H1 (cell line): ENCODE measurements around the gene GFRA3. TPM values are rescaled to one million over a fixed set of nuclear protein-coding genes. Genes with fewer than 3 reads are reported as not detected.

Experiments used
- CTCF ChIA-PET: fragments of 300-600 bp; sonication (Branson Sonifier 250); formaldehyde crosslinking; loops from one replicate; lab custom pipeline; 2021; ENCODE audit not compliant: partially characterized antibody; lab: Charles Lee
- POLR2A ChIA-PET: fragments of 300-600 bp; sonication (Branson Sonifier 250); formaldehyde crosslinking; loops from one replicate; lab custom pipeline; 2021; ENCODE audit warnings: inconsistent platforms; ENCODE audit not compliant: partially characterized antibody; lab: Charles Lee
- DNase-seq, 2 experiments: peaks; one replicate each; pipeline versions ENCODE4 v3.0.0 to v3.0.0-alpha.2; 2010 to 2022; ENCODE audit warnings: low spot score in 2 of 2, low read depth in 1 of 2, mixed read lengths in 1 of 2
- FAIRE-seq: peaks from 2 replicates; lab custom pipeline; 2011; peaks lifted over from hg19 to GRCh38; lab: Jason Lieb, UNC
- H2AFZ ChIP-seq: 2 replicates; pipeline ENCODE4 v1.8.1; 2012; ENCODE audit warnings: low read length, inconsistent platforms
- H2AK5ac ChIP-seq: 2 replicates; pipeline ENCODE4 v1.6.1; 2013; ENCODE audit warnings: low read depth, low read length
- H2BK120ac ChIP-seq: replicated peaks from 2 replicates; pipeline ENCODE3; 2013; ENCODE audit warnings: low read depth, low read length, inconsistent platforms
- H2BK12ac ChIP-seq: 2 replicates; pipeline ENCODE4 v1.6.1; 2013; ENCODE audit warnings: low read depth, low read length
- H2BK15ac ChIP-seq: 2 replicates; pipeline ENCODE4 v1.6.1; 2013; ENCODE audit warnings: low read length
- H2BK20ac ChIP-seq: 2 replicates; pipeline ENCODE4 v1.6.1; 2013; ENCODE audit warnings: low read length
- H2BK5ac ChIP-seq: 2 replicates; pipeline ENCODE4 v1.6.1; 2013; ENCODE audit warnings: low read depth, low read length
- H3K14ac ChIP-seq: 2 replicates; pipeline ENCODE4 v1.6.1; 2013; ENCODE audit warnings: inconsistent platforms; ENCODE audit not compliant: insufficient read length
- H3K18ac ChIP-seq: 2 replicates; pipeline ENCODE4 v1.6.1; 2013; ENCODE audit warnings: low read length; ENCODE audit errors: extremely low read depth
- H3K23ac ChIP-seq: 2 replicates; pipeline ENCODE4 v1.6.1; 2013; ENCODE audit warnings: inconsistent platforms; ENCODE audit not compliant: insufficient read length
- H3K23me2 ChIP-seq: 2 replicates; pipeline ENCODE4 v1.6.1; 2013; ENCODE audit warnings: low read depth, low read length
- H3K27ac ChIP-seq: 2 replicates; pipeline ENCODE4 v1.6.1; 2011; ENCODE audit warnings: low read depth, low read length, inconsistent platforms
- H3K27me3 ChIP-seq, 4 experiments: replicated peaks in 1 of 4; 1 replicate in 1 of 4; 2 replicates in 3 of 4; pipeline versions ENCODE4 v1.6.1 to v1.8.1; 2011 to 2013; ENCODE audit warnings: low read length in 3 of 4, mild to moderate bottlenecking in 3 of 4, inconsistent platforms in 2 of 4, mixed read lengths in 2 of 4, moderate library complexity in 1 of 4; ENCODE audit not compliant: control insufficient read depth in 3 of 4, insufficient read depth in 3 of 4; ENCODE audit errors: extremely low read depth in 1 of 4
- H3K36me3 ChIP-seq, 4 experiments: 2 replicates each; pipeline versions ENCODE4 v1.6.1 to v1.8.1; 2011 to 2013; ENCODE audit warnings: mild to moderate bottlenecking in 4 of 4, low read length in 3 of 4, moderate library complexity in 2 of 4, control low read depth in 1 of 4, inconsistent platforms in 1 of 4; ENCODE audit not compliant: insufficient read depth in 4 of 4, control insufficient read depth in 2 of 4
- H3K4ac ChIP-seq: replicated peaks from 2 replicates; pipeline ENCODE3; 2013; ENCODE audit warnings: low read length, low read depth, mixed read lengths, inconsistent platforms; ENCODE audit not compliant: insufficient read length
- H3K4me1 ChIP-seq, 4 experiments: replicated peaks in 1 of 4; 1 replicate in 1 of 4; 2 replicates in 3 of 4; pipeline versions ENCODE4 v1.6.1 to v1.8.1; 2011 to 2013; ENCODE audit warnings: low read length in 3 of 4, inconsistent platforms in 2 of 4, mixed read lengths in 1 of 4; ENCODE audit not compliant: insufficient read depth in 4 of 4, control insufficient read depth in 3 of 4
- H3K4me2 ChIP-seq, 2 experiments: 2 replicates each; pipeline versions ENCODE4 v1.6.1 to v1.8.1; 2011 to 2013; ENCODE audit warnings: low read depth in 2 of 2, low read length in 2 of 2, control low read depth in 1 of 2, inconsistent platforms in 1 of 2, mild to moderate bottlenecking in 1 of 2; ENCODE audit not compliant: insufficient read depth in 1 of 2
- H3K4me3 ChIP-seq, 4 experiments: fragments of 200-600, 300-600 bp in 1 of 4; sonication (generic), shearing (Covaris generic), sonication (Bioruptor Twin) in 1 of 4; 2 replicates each; pipeline versions ENCODE4 v1.5.1 to v1.8.1; 2011 to 2016; ENCODE audit warnings: low read length in 4 of 4, low read depth in 3 of 4, control low read depth in 2 of 4, inconsistent platforms in 2 of 4, mild to moderate bottlenecking in 2 of 4, mixed read lengths in 1 of 4, moderate library complexity in 1 of 4; ENCODE audit not compliant: insufficient read depth in 2 of 4; ENCODE audit errors: extremely low read depth in 1 of 4
- H3K56ac ChIP-seq: replicated peaks from 2 replicates; pipeline ENCODE3; 2013; ENCODE audit warnings: low read depth, mild to moderate bottlenecking, mixed read lengths, low read length, inconsistent platforms; ENCODE audit not compliant: insufficient read length
- H3K79me1 ChIP-seq: 2 replicates; pipeline ENCODE4 v1.6.1; 2013; ENCODE audit warnings: low read depth, low read length, control low read depth
- H3K79me2 ChIP-seq, 2 experiments: 2 replicates each; pipeline versions ENCODE4 v1.6.1 to v1.8.1; 2012 to 2013; ENCODE audit warnings: low read length in 2 of 2, mild to moderate bottlenecking in 2 of 2, inconsistent platforms in 1 of 2; ENCODE audit not compliant: insufficient read depth in 2 of 2, control insufficient read depth in 1 of 2
- H3K9ac ChIP-seq, 4 experiments: replicated peaks in 1 of 4; 1 replicate in 1 of 4; 2 replicates in 3 of 4; pipeline versions ENCODE4 v1.6.1 to v1.8.1; 2011 to 2013; ENCODE audit warnings: low read depth in 3 of 4, low read length in 3 of 4, control low read depth in 2 of 4, mild to moderate bottlenecking in 2 of 4, moderate library complexity in 2 of 4, inconsistent platforms in 1 of 4; ENCODE audit errors: extremely low read depth in 1 of 4
- H3K9me3 ChIP-seq, 2 experiments: 2 replicates each; pipeline versions ENCODE4 v1.6.1 to v1.8.1; 2012 to 2013; ENCODE audit warnings: mild to moderate bottlenecking in 2 of 2, moderate library complexity in 2 of 2, control low read depth in 1 of 2, inconsistent platforms in 1 of 2, low read depth in 1 of 2, low read length in 1 of 2, mixed read lengths in 1 of 2; ENCODE audit not compliant: insufficient read depth in 2 of 2
- H4K20me1 ChIP-seq, 2 experiments: replicated peaks in 1 of 2; 2 replicates each; pipeline versions ENCODE3 to v1.8.1; 2011 to 2013; ENCODE audit warnings: inconsistent platforms in 2 of 2, low read length in 2 of 2, mild to moderate bottlenecking in 1 of 2; ENCODE audit not compliant: insufficient read depth in 2 of 2, control insufficient read depth in 1 of 2
- H4K5ac ChIP-seq: 2 replicates; pipeline ENCODE4 v1.6.1; 2013; ENCODE audit warnings: low read length, low read depth, mixed read lengths, inconsistent platforms; ENCODE audit not compliant: insufficient read length
- H4K8ac ChIP-seq: 2 replicates; pipeline ENCODE4 v1.8.0; 2013; ENCODE audit warnings: mild to moderate bottlenecking, moderate library complexity, low read length, inconsistent platforms; ENCODE audit not compliant: insufficient read depth; ENCODE audit errors: extremely low read depth
- H4K91ac ChIP-seq: replicated peaks from 2 replicates; pipeline ENCODE3; 2013; ENCODE audit warnings: low read length, mixed read lengths, inconsistent platforms; ENCODE audit not compliant: insufficient read length
- CREB1 ChIP-seq: IDR thresholded peaks from 2 replicates; pipeline ENCODE4 v1.6.1; 2012; ENCODE audit warnings: inconsistent platforms
- KDM4A ChIP-seq: IDR thresholded peaks from one replicate; pipeline ENCODE4 v1.7.1; 2012; ENCODE audit warnings: low read depth, mild to moderate bottlenecking, moderate library complexity, low read length, inconsistent platforms; ENCODE audit not compliant: severe bottlenecking
- RFX5 ChIP-seq: IDR thresholded peaks from 2 replicates; pipeline ENCODE4 v1.6.1; 2011; ENCODE audit warnings: low read depth, low read length, improper control_type of control experiment, borderline replicate concordance
- TBP ChIP-seq: IDR thresholded peaks from 2 replicates; pipeline ENCODE4 v1.6.1; 2011; ENCODE audit warnings: low read depth, low read length, improper control_type of control experiment
- TCF12 ChIP-seq: IDR thresholded peaks from 2 replicates; pipeline ENCODE4 v1.6.1; 2011; ENCODE audit warnings: low read depth, mild to moderate bottlenecking, low read length
- YY1 ChIP-seq: IDR thresholded peaks from 2 replicates; pipeline ENCODE4 v1.6.1; 2011; ENCODE audit warnings: low read depth, mild to moderate bottlenecking, low read length
- WGBS, 2 experiments: shearing (Covaris generic) in 1 of 2; methylation state at CpG; one replicate each; pipeline versions ENCODE4 v1.1.6 to v1.1.7; 2013 to 2015; ENCODE audit warnings: low lambda C conversion rate in 2 of 2, mixed read lengths in 2 of 2, inconsistent platforms in 1 of 2, low coverage in 1 of 2, missing lambda C conversion rate in 1 of 2; ENCODE audit not compliant: insufficient replicate concordance in 2 of 2, insufficient coverage in 1 of 2, insufficient read length in 1 of 2; ENCODE audit errors: extremely low coverage in 1 of 2, missing lambda C conversion rate in 1 of 2; 5-methylcytosine and 5-hydroxymethylcytosine counted together
- polyA plus RNA-seq, 7 experiments: library from polyadenylated mRNA; depleted of rRNA in 3 of 7; stranded (reverse) in 5 of 7; unstranded in 2 of 7; fragments of >200 nt in 5 of 7; fragments of 200-250 nt in 2 of 7; gene quantifications; 1 replicate in 5 of 7; 2 replicates in 1 of 7; 4 replicates in 1 of 7; pipeline versions ENCODE4 v1.2.1 to v1.2.3, GENCODE V29; 2011 to 2013; ENCODE audit warnings: missing spikeins in 2 of 7, mixed read lengths in 2 of 7
- total RNA-seq: library from RNA; stranded (reverse); fragmentation: NEBNext Ultra II Directional; extraction: Animal tissue kit (Norgen Biotek cat#: 25700); gene quantifications from 2 replicates; pipeline ENCODE4 v1.2.1, GENCODE V29; 2021

The GFRA3 gene
- total and polyA plus RNA-seq, 2 of the 8 experiments (the other 6 are each of a cell fraction or from before 2014, with no cell fraction given) = 0.88 to 3.4 TPM

DNA sequence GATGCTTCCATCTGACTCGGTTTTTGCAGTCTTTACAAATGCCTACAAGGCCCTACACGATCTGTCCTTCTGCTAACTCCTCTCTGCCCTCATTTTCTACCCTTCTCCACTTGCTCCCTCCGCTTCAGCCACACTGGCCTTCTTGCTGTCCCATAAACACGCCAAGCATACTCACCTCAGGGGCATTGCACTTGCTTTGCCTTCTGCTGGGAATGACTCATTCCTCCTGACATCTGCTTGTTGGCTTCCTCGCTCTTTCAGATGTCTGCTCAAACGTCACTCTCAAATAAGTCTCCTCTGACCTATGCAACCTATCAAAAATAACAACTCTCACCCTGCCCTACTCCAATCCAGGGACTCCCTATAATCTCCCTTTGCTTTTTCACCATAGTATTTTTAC is 29.0 kb upstream of the GFRA3 start:
- Histone ChIP-seq H3K4me2 (no peak overlapping the region), H3K4ac (no peak overlapping the region), H3K79me2 (no peaks in the 10 kb centered on the region), H2BK12ac (no peak overlapping the region), H3K23me2 (no peaks in the 10 kb centered on the region), H3K79me1 (no peaks in the 10 kb centered on the region), H3K56ac (no peak overlapping the region), H2AK5ac (no peak overlapping the region), H4K5ac (no peak overlapping the region), H2BK20ac (no peak overlapping the region), H3K36me3 (no peaks in the 10 kb centered on the region), H3K27me3 (no peaks in the 10 kb centered on the region), H3K14ac (no peak overlapping the region), H3K9me3 (no peaks in the 10 kb centered on the region), H3K27ac (no peak overlapping the region), H3K9ac (no peak overlapping the region), H3K4me1 (no peaks in the 10 kb centered on the region), H3K4me3 (no peak overlapping the region), H4K20me1 (peaks cover 0 to 2% of the 10 kb centered on the region in 2 experiments), H3K18ac (no peak overlapping the region), H4K91ac (no peak overlapping the region), H2BK15ac (no peak overlapping the region), H2BK120ac (no peak overlapping the region), H2BK5ac (no peak overlapping the region), H2AFZ (no peak overlapping the region), H3K23ac (no peak overlapping the region), H4K8ac (no peak overlapping the region)
- DNase-seq = no peak
- TF ChIP-seq TBP = no peak
- TF ChIP-seq RFX5 = no peak
- no peak for TF ChIP-seq CREB1
- TF ChIP-seq TCF12 = no peak
- no peak for TF ChIP-seq KDM4A
- no peak for TF ChIP-seq YY1
- ChIA-PET CTCF (interaction anchor here (0.6 kb wide), 1 partner anchor 227 kb away, joined by 3 read pairs; no protein-coding TSS in a partner anchor), POLR2A (no interaction called here)
- 83% methylated on average over 6 of the region's 6 CpGs; no CpG with 5 or more reads in 1 of the 2 experiments for WGBS, 2 experiments
- FAIRE-seq = no peak
